CD4-positive, alpha-beta T cell treated with Interleukin-12 subunit alpha and Interleukin-12 subunit beta, for 1 hour (primary cell): ENCODE results near the gene MYO18B.

Source experiments
- DNase-seq: peaks from one replicate; pipeline ENCODE4 v3.0.0-alpha.2; 2020

MYO18B gene

GRCh38 chr22:25853501-25854284 is 111.7 kb downstream of the MYO18B start:
- DNase-seq, result no peak

GRCh38 chr22:25869771-25870170 is 127.8 kb downstream of the MYO18B start:
- DNase-seq, result no peak

- DNase-seq, result no peak
These were observed 132.3 kb downstream of the MYO18B start for GRCh38 chr22:25874327-25874726.

GRCh38 chr22:25875461-25875860 is 133.5 kb downstream of the MYO18B start:
- no peak for DNase-seq

DNA sequence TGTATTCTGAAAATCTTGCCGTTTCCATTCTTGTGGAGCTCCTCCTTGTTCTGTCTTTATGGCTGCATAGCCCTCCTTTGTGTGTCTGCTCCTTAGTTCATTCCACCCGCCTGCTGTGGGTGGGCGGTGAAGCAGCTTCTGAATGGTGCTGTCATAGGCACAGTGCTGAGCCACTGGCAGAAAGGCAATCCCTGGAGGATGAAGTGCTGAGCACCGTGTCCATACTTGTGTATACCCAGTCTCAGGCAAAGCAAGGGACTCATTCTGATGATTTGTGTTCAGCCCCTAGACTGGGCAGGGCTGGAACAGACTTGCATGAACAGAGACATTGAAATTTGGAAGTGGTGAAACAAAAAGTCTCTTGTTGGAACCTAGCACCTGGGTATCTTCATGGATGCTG is 134.9 kb downstream of the MYO18B start:
- DNase-seq, result no peak

GRCh38 chr22:25878933-25879332 is 136.9 kb downstream of the MYO18B start:
- DNase-seq, result no peak

- no peak for DNase-seq
These were observed 138.5 kb downstream of the MYO18B start for GRCh38 chr22:25880524-25880923.

DNA sequence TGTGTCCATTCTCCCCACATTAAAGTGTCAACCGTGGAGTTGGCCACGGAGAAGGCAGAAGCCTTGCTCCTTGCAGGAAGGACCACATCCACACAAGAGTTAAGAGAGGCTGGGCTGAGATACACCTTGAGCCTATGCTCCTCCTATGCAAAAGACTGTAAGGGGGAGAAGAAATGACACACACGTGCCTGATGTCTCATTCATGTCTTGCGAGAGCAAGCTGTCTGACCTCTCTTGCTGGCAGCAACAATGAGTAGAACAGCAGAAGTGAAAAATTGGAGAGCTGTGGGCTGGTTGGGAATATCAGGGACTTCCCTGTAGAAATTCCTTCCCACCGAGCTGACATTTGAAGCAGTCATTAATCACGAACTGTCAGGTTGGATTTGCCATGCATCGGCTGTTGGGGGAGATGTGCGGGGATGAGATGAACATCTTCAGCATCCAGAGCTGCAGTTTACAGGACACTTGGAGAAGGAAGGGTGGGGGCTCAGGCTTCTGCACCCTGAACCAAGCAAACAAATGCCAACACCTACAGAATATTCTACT is 139.3 kb downstream of the MYO18B start:
- no peak for DNase-seq

- no peak for DNase-seq
These were observed 140.4 kb downstream of the MYO18B start for GRCh38 chr22:25882360-25882759.

- DNase-seq, result no peak
These were observed 141.6 kb downstream of the MYO18B start for GRCh38 chr22:25883482-25884033.

GRCh38 chr22:25884121-25884520 is 142.1 kb downstream of the MYO18B start:
- no peak for DNase-seq

- DNase-seq, result no peak
These were observed 146.5 kb downstream of the MYO18B start for GRCh38 chr22:25888399-25889054.

GRCh38 chr22:25890651-25891050 is 148.7 kb downstream of the MYO18B start:
- no peak for DNase-seq

GRCh38 chr22:25892678-25893077 is 150.7 kb downstream of the MYO18B start:
- DNase-seq, result no peak

- no peak for DNase-seq
These were observed 153.7 kb downstream of the MYO18B start for GRCh38 chr22:25895678-25896077.

- no peak for DNase-seq
These were observed 154.1 kb downstream of the MYO18B start for GRCh38 chr22:25896098-25896497.

- no peak for DNase-seq
These were observed 154.6 kb downstream of the MYO18B start for GRCh38 chr22:25896592-25896991.

DNA sequence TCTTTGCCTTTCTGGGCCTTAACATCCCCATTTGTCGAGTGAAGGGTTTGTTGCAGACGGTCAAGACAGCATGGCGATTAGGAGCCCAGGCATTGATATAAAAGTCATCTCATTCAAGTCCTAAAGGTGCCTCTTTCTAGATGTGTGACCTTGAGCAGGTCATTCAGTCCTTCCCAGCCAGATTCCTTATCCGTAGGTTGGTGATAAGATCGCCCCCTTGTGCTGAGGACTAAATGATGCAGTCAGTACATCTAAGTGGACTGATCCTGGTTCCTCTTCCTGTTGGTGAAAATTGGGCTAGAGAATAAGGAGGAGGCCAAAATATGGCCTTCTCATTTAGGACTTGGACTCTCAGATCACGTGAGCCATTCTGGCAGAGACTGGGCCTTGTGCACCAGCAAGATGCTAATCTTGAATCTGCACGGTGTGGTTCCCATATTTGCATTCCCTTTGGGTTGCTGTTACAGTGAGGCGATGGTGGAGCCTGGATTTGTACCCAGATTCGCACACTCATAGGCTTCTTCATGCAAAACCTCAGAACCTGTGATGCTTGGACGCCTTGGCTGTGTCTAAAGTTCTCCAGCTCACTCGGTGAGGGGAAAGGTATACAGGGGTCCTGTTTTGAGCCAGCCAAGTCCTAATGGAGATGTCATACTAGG is 156.8 kb downstream of the MYO18B start:
- DNase-seq, result no peak

GRCh38 chr22:25899566-25899965 is 157.6 kb downstream of the MYO18B start:
- DNase-seq, result no peak

GRCh38 chr22:25900390-25900789 is 158.4 kb downstream of the MYO18B start:
- no peak for DNase-seq

GRCh38 chr22:25900880-25901279 is 158.9 kb downstream of the MYO18B start:
- no peak for DNase-seq

GRCh38 chr22:25902402-25902801 is 160.4 kb downstream of the MYO18B start:
- no peak for DNase-seq

- DNase-seq, result no peak
These were observed 161.3 kb downstream of the MYO18B start for GRCh38 chr22:25903294-25903693.
